Measurements from ENCODE around the gene LRRC45. TPM values are rescaled to one million over a fixed set of nuclear protein-coding genes. Genes with fewer than 3 reads are reported as not detected.

LRRC45 gene
- total RNA-seq, 4 donors from 2014 or later, result 16.7 to 18.3 (median 17.6) TPM

DNA sequence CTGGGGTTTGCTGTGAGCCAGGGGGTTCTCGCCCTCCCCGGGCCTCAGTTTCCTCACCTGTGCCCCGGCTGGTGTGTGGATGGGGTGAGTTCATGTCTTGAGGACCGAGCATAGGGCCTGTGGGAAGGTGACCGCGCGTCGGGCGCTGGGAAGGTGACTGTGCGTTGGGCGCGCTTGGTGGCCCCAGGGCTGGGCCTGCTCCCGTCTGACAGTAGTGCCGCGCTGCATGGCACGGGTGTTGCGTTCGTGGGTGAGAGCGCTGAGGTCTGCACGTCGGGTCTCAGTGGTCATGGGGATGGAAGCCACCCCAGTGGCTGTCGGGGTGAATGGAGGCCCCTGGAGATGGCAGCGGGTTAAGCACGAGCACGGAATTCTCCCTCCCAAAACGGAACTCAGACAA lies 36.5 kb upstream of the LRRC45 start:
- WGBS, 2 donors, result 95 to 96% methylated on average over 26 of the region's 26 CpGs
- no peak for DNase-seq (ENCODE audit: low spot score in 2 of 2)
- TF ChIP-seq, protein P1, sequence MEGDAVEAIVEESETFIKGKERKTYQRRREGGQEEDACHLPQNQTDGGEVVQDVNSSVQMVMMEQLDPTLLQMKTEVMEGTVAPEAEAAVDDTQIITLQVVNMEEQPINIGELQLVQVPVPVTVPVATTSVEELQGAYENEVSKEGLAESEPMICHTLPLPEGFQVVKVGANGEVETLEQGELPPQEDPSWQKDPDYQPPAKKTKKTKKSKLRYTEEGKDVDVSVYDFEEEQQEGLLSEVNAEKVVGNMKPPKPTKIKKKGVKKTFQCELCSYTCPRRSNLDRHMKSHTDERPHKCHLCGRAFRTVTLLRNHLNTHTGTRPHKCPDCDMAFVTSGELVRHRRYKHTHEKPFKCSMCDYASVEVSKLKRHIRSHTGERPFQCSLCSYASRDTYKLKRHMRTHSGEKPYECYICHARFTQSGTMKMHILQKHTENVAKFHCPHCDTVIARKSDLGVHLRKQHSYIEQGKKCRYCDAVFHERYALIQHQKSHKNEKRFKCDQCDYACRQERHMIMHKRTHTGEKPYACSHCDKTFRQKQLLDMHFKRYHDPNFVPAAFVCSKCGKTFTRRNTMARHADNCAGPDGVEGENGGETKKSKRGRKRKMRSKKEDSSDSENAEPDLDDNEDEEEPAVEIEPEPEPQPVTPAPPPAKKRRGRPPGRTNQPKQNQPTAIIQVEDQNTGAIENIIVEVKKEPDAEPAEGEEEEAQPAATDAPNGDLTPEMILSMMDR (IDR thresholded peaks at IDR 0.05), result no peak
- no peak for TF ChIP-seq POLR2A (IDR thresholded peaks at IDR 0.05)
- H3K4me3 ChIP-seq (ENCODE audit: low read depth, poor library complexity, severe bottlenecking), result no peak overlapping the region
- intact Hi-C loops (cut with DNase I; ENCODE audit: low total_unique reads), result no loop called here

DNA sequence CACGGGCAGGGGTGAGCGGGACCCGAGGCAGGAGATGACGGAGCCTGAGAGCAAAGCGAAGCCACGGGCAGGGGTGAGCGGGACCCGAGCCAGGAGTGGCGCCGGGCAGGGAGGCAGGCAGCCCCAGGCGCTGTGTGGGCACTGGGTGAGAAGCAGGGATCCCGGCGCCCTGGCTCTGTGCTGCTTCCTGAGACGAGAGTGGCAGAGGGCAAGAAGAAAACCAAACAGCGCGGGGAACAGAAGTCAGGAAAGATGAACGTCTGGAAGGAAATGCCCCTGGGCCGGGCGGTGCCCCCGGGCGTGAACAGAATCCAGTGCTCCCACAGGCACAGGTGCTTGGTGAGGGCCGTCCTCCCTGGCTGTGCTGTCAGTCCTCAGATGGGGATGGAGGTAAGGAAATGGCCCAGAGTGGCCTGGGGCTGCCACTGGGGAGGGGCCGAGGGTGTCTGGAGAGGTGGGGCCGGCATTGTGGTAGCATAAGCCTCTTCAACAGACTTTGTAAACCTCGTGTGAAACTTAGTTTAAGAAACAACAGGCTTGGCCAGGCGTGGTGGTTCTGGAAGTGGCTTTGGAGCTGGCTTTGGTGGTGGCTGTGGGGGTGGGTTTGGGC lies 35.8 kb upstream of the LRRC45 start:
- DNase-seq (ENCODE audit: low spot score in 2 of 2), result no peak
- WGBS, 2 donors, result 74 to 81% methylated on average over 26 of the region's 26 CpGs
- intact Hi-C loops (cut with DNase I; ENCODE audit: low total_unique reads), result no loop called here
- no peak for TF ChIP-seq POLR2A (IDR thresholded peaks at IDR 0.05)
- TF ChIP-seq, protein P1 (IDR thresholded peaks at IDR 0.05), result no peak
- no peak overlapping the region for H3K4me3 ChIP-seq (ENCODE audit: low read depth, poor library complexity, severe bottlenecking)

DNA sequence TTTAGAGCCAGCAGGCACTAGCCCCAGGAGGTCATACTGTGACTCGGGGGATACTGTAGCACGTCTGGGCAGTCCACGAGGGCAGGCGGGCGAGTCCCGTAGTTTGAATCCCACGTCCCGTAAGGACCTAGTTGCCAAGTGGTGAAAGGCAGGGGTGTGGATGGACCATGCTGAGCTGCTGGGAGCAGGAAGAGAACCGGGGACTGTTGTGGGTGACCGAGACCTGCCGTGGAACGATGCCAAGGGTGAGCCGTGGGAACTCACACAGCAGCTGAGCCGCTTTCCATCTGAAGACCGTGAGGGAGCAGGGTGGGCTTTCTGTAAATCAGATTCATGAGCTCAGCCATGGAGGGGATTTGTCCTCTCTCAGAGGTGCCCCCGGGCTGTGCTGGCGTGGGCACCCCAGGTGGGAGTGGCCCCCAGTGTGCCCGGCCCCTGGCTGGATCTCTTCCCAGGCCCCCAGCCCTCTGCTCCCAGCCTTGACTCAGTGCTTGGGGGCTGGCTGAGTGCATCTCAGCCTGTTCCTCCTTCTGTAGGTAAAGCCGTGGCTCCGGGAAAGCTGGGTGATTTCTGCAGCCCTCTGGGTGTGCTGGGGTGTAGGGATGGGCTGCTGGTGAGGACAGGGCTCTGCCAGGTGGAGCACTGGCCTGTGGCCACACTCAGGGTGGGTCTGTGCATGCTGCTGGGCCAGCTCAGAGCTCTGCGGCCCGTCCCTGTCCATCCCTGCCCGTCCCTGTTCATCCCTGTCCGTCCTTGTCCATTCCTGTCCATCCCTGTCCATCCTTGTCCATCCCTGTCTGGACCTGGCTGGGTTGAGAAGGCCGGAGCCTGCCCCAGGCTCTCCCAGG lies 32.0 kb upstream of the LRRC45 start:
- TF ChIP-seq, protein P1 (IDR thresholded peaks at IDR 0.05), result peak in 1 of 3 donors; percentile 33
- no peak for TF ChIP-seq POLR2A (IDR thresholded peaks at IDR 0.05)
- WGBS, 2 donors, result 67 to 79% methylated on average over 23 to 24 of the region's 25 CpGs
- no peak overlapping the region for H3K4me3 ChIP-seq (ENCODE audit: low read depth, poor library complexity, severe bottlenecking)
- intact Hi-C loops (cut with DNase I; ENCODE audit: low total_unique reads), result no loop called here
- no peak for DNase-seq (ENCODE audit: low spot score in 2 of 2)

DNA sequence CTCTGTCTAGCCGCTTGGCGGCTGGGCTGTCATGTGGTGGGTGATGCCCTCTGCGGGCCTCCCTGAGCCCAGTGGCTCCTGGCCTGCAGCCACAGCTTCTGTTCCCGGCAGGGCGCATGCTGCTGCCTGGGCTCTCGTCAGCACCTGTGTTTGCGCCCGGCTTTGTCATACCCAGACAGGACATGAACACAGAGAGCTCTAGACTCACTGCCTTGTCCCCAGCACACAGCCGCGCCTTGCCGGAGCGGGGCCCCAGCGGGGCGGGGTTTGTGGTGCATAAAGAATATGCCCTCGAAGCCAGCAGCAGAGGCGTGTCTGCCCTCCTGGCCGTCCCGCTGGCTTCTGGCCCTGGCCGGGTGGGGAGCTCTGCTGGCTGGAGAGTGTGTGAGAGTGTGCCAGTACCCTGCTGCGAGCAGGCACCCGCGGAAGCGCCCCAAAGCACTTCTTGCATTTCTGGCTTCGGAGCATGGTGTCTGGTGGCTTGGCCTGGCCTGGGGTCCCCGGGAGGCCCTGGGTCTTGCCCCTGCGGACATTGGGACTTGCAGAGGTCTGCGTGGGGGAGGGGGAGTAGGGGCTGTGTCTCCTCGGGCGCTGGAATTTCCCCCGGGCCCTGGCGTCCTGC lies 31.3 kb upstream of the LRRC45 start:
- WGBS, 2 donors, result 30 to 31% methylated on average over 17 to 29 of the region's 31 CpGs
- TF ChIP-seq, protein P1 (IDR thresholded peaks at IDR 0.05), result no peak
- TF ChIP-seq POLR2A (IDR thresholded peaks at IDR 0.05), result no peak
- H3K4me3 ChIP-seq (ENCODE audit: low read depth, poor library complexity, severe bottlenecking), result no peak overlapping the region
- DNase-seq (ENCODE audit: low spot score in 2 of 2), result peak; percentile 53 to 92
- intact Hi-C loops (cut with DNase I; ENCODE audit: low total_unique reads), result no loop called here

DNA sequence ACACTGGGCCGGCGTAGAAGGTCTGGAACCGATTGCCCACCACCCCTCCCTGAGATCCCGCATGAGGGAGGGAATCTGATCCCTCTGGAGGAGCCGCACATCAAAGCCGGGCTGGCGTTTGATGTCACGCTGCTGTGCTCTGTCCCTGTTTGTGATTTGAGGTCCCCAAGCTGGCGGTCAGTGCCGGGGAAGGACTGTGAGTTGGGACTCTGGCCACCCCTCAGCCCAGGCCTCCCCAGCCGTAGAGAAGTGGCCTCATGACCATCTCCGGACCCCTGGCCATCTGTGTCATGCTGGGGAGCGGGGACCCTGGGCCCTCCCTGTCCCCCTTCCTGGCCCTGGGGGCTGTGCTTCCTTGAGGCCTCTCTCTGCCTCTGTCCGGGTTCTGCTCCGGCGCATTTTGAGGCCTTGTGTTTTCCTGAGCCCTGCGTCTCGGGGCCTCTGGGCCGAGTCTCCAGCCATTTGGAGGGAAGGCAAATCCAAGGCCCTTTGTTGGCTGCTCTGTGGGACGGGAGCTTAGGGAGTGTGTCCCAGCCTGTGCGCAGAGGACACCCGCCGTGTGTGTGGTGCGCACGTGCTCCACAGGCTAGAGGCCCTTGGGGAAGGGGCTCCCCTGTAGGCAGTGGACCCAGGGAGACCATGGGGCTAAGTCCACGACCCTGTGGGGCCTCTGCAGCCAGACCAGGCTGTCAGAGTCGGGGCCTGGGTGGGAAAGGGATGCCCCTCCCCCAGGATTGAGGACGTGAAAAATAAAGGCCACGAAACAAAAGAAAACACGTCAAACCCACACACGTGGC lies 30.6 kb upstream of the LRRC45 start:
- intact Hi-C loops (cut with DNase I; ENCODE audit: low total_unique reads), result no loop called here
- no peak for DNase-seq (ENCODE audit: low spot score in 2 of 2)
- H3K4me3 ChIP-seq (ENCODE audit: low read depth, poor library complexity, severe bottlenecking), result no peak overlapping the region
- WGBS, 2 donors, result 70 to 79% methylated on average over 14 to 23 of the region's 31 CpGs
- no peak for TF ChIP-seq POLR2A (IDR thresholded peaks at IDR 0.05)
- TF ChIP-seq, protein P1 (IDR thresholded peaks at IDR 0.05), result no peak
